B cell (primary cell): ENCODE data around the gene OSM. TPM values are rescaled to one million over a fixed set of nuclear protein-coding genes. Genes with fewer than 3 reads are reported as not detected.
A peak's percentile ranks its signal among the peaks of the same experiment; 100 is the strongest.
"Not testable (repeated sequence)": the region's sequence is repeated elsewhere in the genome, so short reads cannot be mapped to it uniquely, and the experiment has no call there.

Source experiments
- ATAC-seq: fragments of 200-7000 bp; cut with Tn5 transposase; one replicate; pipeline ENCODE4 v1.10.0; 2021; ENCODE audit warnings: low read depth, mild to moderate bottlenecking, moderate number of reproducible peaks, moderate library complexity
- CTCF ChIA-PET: fragments of 350-600 bp; sonication (Branson Sonifier 250); formaldehyde crosslinking; loops from one replicate; lab custom pipeline; 2021; ENCODE audit warnings: antibody characterized with exemption, inconsistent platforms; lab: Charles Lee
- POLR2A ChIA-PET: fragments of 350-600 bp; sonication (Branson Sonifier 250); formaldehyde crosslinking; loops from one replicate; lab custom pipeline; 2021; ENCODE audit warnings: antibody characterized with exemption; lab: Charles Lee
- DNase-seq: peaks from one replicate; pipeline ENCODE4 v3.0.0; 2013
- H2AFZ ChIP-seq: 2 replicates; pipeline ENCODE4 v1.6.1; 2012; ENCODE audit warnings: mild to moderate bottlenecking, low read depth, low read length; ENCODE audit not compliant: insufficient read depth, poor library complexity, severe bottlenecking
- H3K27ac ChIP-seq, 2 donors: 1 replicate in 1 of 2; 2 replicates in 1 of 2; pipeline ENCODE4 v1.5.1; 2012 to 2013; ENCODE audit warnings: low read length in 2 of 2, mild to moderate bottlenecking in 2 of 2, moderate library complexity in 1 of 2
- H3K27me3 ChIP-seq, 4 experiments: fragments of 200-600 bp in 1 of 4; sonication (generic) in 1 of 4; replicated peaks in 1 of 4; 1 replicate in 2 of 4; 2 replicates in 2 of 4; pipeline versions ENCODE4 v1.6.1 to v1.7.0; 2013 to 2016; ENCODE audit warnings: low read length in 3 of 4, mild to moderate bottlenecking in 2 of 4, mixed read lengths in 1 of 4, moderate library complexity in 1 of 4; ENCODE audit not compliant: insufficient read depth in 4 of 4, control insufficient read depth in 3 of 4; ENCODE audit errors: control extremely low read depth in 1 of 4
- H3K36me3 ChIP-seq, 2 experiments: replicated peaks in 1 of 2; 1 replicate in 1 of 2; 2 replicates in 1 of 2; pipeline versions ENCODE4 v1.6.1 to v1.7.1; 2013; ENCODE audit warnings: low read length in 1 of 2; ENCODE audit not compliant: insufficient read depth in 2 of 2, control insufficient read depth in 1 of 2; ENCODE audit errors: control extremely low read depth in 1 of 2, extremely low read depth in 1 of 2
- H3K4me1 ChIP-seq, 2 donors: fragments of 200-600 bp in 1 of 2; sonication (generic) in 1 of 2; 1 replicate in 1 of 2; 2 replicates in 1 of 2; pipeline versions ENCODE4 v1.5.1 to v1.6.1; 2013 to 2017; ENCODE audit warnings: low read length in 2 of 2; ENCODE audit not compliant: control insufficient read depth in 2 of 2, insufficient read depth in 2 of 2
- H3K4me2 ChIP-seq: replicated peaks from 2 replicates; pipeline ENCODE3; 2012; ENCODE audit warnings: mild to moderate bottlenecking, low read depth, low read length; ENCODE audit not compliant: poor library complexity, severe bottlenecking
- H3K4me3 ChIP-seq, 5 experiments: fragments of 200-600 bp in 1 of 5; sonication (generic) in 1 of 5; 1 replicate in 3 of 5; 2 replicates in 2 of 5; pipeline versions ENCODE4 v1.5.1 to v1.7.0; 2011 to 2016; ENCODE audit warnings: low read length in 4 of 5, mild to moderate bottlenecking in 4 of 5, low read depth in 2 of 5, control low read depth in 1 of 5, moderate library complexity in 1 of 5; ENCODE audit not compliant: insufficient read depth in 1 of 5; ENCODE audit errors: control extremely low read depth in 1 of 5, extremely low read depth in 1 of 5
- H3K79me2 ChIP-seq: fragments of 200-600 bp; sonication (generic); one replicate; pipeline ENCODE4 v1.6.0; 2016; ENCODE audit warnings: low read length; ENCODE audit not compliant: control insufficient read depth, insufficient read depth
- H3K9ac ChIP-seq: fragments of 200-600 bp; sonication (generic); 2 replicates; pipeline ENCODE4 v1.6.1; 2017; ENCODE audit warnings: mild to moderate bottlenecking, low read length, moderate library complexity
- H3K9me3 ChIP-seq, 3 donors: one replicate each; pipeline versions ENCODE4 v1.6.1 to v1.7.1; 2013; ENCODE audit warnings: low read length in 2 of 3; ENCODE audit not compliant: control insufficient read depth in 2 of 3, insufficient read depth in 1 of 3; ENCODE audit errors: control extremely low read depth in 1 of 3
- H4K20me1 ChIP-seq: 2 replicates; pipeline ENCODE4 v1.6.0; 2012; ENCODE audit warnings: mild to moderate bottlenecking, low read length; ENCODE audit not compliant: insufficient read depth, control insufficient read depth, poor library complexity, severe bottlenecking
- H3K27ac Mint-ChIP-seq: one replicate; pipeline ENCODE4 v1.8.0; 2021; ENCODE audit warnings: mixed read lengths
- H3K27me3 Mint-ChIP-seq: one replicate; pipeline ENCODE4 v1.8.0; 2021; ENCODE audit warnings: mixed read lengths
- H3K4me1 Mint-ChIP-seq: one replicate; pipeline ENCODE4 v1.8.0; 2021; ENCODE audit warnings: mixed read lengths
- H3K4me3 Mint-ChIP-seq: one replicate; pipeline ENCODE4 v1.8.0; 2021; ENCODE audit warnings: mixed read lengths
- H3K9me3 Mint-ChIP-seq: one replicate; pipeline ENCODE4 v1.8.0; 2022; ENCODE audit warnings: mixed read lengths; ENCODE audit not compliant: insufficient read depth
- CTCF ChIP-seq: fragments of 200-600 bp; IDR thresholded peaks from one replicate; pipeline ENCODE4 v1.8.0; 2022; ENCODE audit warnings: antibody characterized with exemption, mild to moderate bottlenecking
- EZH2 ChIP-seq: IDR thresholded peaks from 2 replicates; pipeline ENCODE4 v1.6.1; 2012; ENCODE audit warnings: borderline replicate concordance, low read depth, mild to moderate bottlenecking, moderate library complexity, low read length; ENCODE audit not compliant: insufficient read depth, poor library complexity, severe bottlenecking
- WGBS: methylation state at CpG from one replicate; pipeline ENCODE4 v1.1.5; 2013; ENCODE audit warnings: missing lambda C conversion rate; ENCODE audit not compliant: insufficient coverage; 5-methylcytosine and 5-hydroxymethylcytosine counted together
- intact Hi-C: fragments of 100-400 bp; cut with micrococcal nuclease; formaldehyde crosslinking; loops from one replicate; pipeline ENCODE4 v1.10.0; 2022
- polyA plus RNA-seq: library from polyadenylated mRNA; depleted of rRNA; stranded (reverse); fragments of >200 nt; gene quantifications from 2 replicates; pipeline ENCODE4 v1.2.3, GENCODE V29; 2012
- total RNA-seq, 2 donors: library from RNA; stranded (reverse); fragments of 120-200 nt in 1 of 2; gene quantifications; 1 replicate in 1 of 2; 2 replicates in 1 of 2; pipeline versions ENCODE4 v1.2.3 to v1.2.4, GENCODE V29; 2013 to 2022

Gene OSM
- total and polyA plus RNA-seq, 2 donors (not counting 1 experiment from before 2014, with no cell fraction given): 1.8 to 12.5 TPM

- no peak for TF ChIP-seq CTCF
- no peak for TF ChIP-seq EZH2
- intact Hi-C loops: no loop called here
- Histone ChIP-seq H3K36me3 (no peaks in the 10 kb centered on the region), H3K4me2 (no peak overlapping the region), H3K79me2 (no peaks in the 10 kb centered on the region), H2AFZ (no peak overlapping the region), H3K4me1 (peaks cover 18 to 22% of the 10 kb centered on the region in 2 donors), H3K27me3 (no peaks in the 10 kb centered on the region), H3K9me3 (peaks cover 0 to 4% (median 0%) of the 10 kb centered on the region in 3 donors), H3K9ac (no peak overlapping the region), H3K27ac (no peak overlapping the region), H3K4me3 (no peak overlapping the region), H4K20me1 (no peaks in the 10 kb centered on the region)
- CTCF ChIA-PET: no interaction called here
- POLR2A ChIA-PET: no interaction called here
- no peaks in the 10 kb centered on the region for H3K9me3 Mint-ChIP-seq
- ATAC-seq: no peak
- peaks cover 23% of the 10 kb centered on the region for H3K27me3 Mint-ChIP-seq
- H3K4me1 Mint-ChIP-seq: peaks cover 21% of the 10 kb centered on the region
- peak overlapping the region; percentile 20 for H3K27ac Mint-ChIP-seq
- no peak overlapping the region for H3K4me3 Mint-ChIP-seq
- no peak for DNase-seq
- 96% methylated on average over 20 of the region's 23 CpGs for WGBS
These were observed 48.7 kb downstream of the OSM start for GRCh38 chr22:30217698-30218560.

GRCh38 chr22:30216710-30217109 lies 49.9 kb downstream of the OSM start:
- no peak overlapping the region for H3K4me2 ChIP-seq
- CTCF ChIA-PET: no interaction called here
- no peak for TF ChIP-seq EZH2
- TF ChIP-seq CTCF: no peak
- POLR2A ChIA-PET: no interaction called here
- H3K4me1 Mint-ChIP-seq: peaks cover 16% of the 10 kb centered on the region
- DNase-seq (no peak), ATAC-seq (no peak)
- no peaks in the 10 kb centered on the region for H3K27me3 ChIP-seq
- no peak overlapping the region for H2AFZ ChIP-seq
- 88% methylated on average over 7 of the region's 10 CpGs for WGBS
- no peaks in the 10 kb centered on the region for H3K9me3 Mint-ChIP-seq
- no peak overlapping the region for H3K27ac Mint-ChIP-seq
- no peaks in the 10 kb centered on the region for H4K20me1 ChIP-seq
- H3K79me2 ChIP-seq: no peaks in the 10 kb centered on the region
- H3K9ac ChIP-seq: no peak overlapping the region
- H3K36me3 ChIP-seq: no peaks in the 10 kb centered on the region
- H3K4me3 ChIP-seq: no peak overlapping the region
- H3K27ac ChIP-seq: no peak overlapping the region
- peaks cover 15 to 17% of the 10 kb centered on the region in 2 donors for H3K4me1 ChIP-seq
- peaks cover 24% of the 10 kb centered on the region for H3K27me3 Mint-ChIP-seq
- peaks cover 0 to 4% (median 0%) of the 10 kb centered on the region in 3 donors for H3K9me3 ChIP-seq
- intact Hi-C loops: no loop called here
- H3K4me3 Mint-ChIP-seq: no peak overlapping the region

GRCh38 chr22:30216272-30216671 lies 50.4 kb downstream of the OSM start:
- H3K4me2 ChIP-seq, H2AFZ ChIP-seq, H3K27ac Mint-ChIP-seq, H3K36me3 ChIP-seq, H3K79me2 ChIP-seq, H3K4me3 ChIP-seq, H3K27ac ChIP-seq, POLR2A ChIA-PET, H3K9ac ChIP-seq, H4K20me1 ChIP-seq, CTCF ChIA-PET, H3K4me3 Mint-ChIP-seq, DNase-seq, ATAC-seq, H3K9me3 ChIP-seq, H3K27me3 ChIP-seq, H3K9me3 Mint-ChIP-seq, intact Hi-C loops: not testable (repeated sequence)
- peaks cover 11% of the 10 kb centered on the region for H3K4me1 Mint-ChIP-seq
- no CpG with 5 or more reads among the region's 3 CpGs for WGBS
- H3K4me1 ChIP-seq: peaks cover 11 to 13% of the 10 kb centered on the region in 2 donors
- peaks cover 24% of the 10 kb centered on the region for H3K27me3 Mint-ChIP-seq
